22Rv1 (cell line): ENCODE data around the gene RUNX3.

Source experiments
- CTCF ChIP-seq: fragments of 450-650 bp; IDR thresholded peaks from 2 replicates; pipeline ENCODE4 v1.5.1; 2017; ENCODE audit warnings: mild to moderate bottlenecking
- ZFX ChIP-seq: fragments of 450-650 bp; IDR thresholded peaks from 2 replicates; pipeline ENCODE4 v1.6.1; 2017; ENCODE audit warnings: antibody characterized with exemption, borderline replicate concordance

GRCh38 chr1:24969596-24970398 lies 39.7 kb upstream of the RUNX3 start:
- TF ChIP-seq CTCF (no peak), ZFX (no peak)
